Astrocyte of the cerebellum (primary cell): ENCODE data around the gene LPIN3.
"Not testable (repeated sequence)": the region's sequence is repeated elsewhere in the genome, so short reads cannot be mapped to it uniquely, and the experiment has no call there.

Experiments
- DNase-seq: peaks from one replicate; pipeline ENCODE4 v3.0.0-alpha.2; 2011; ENCODE audit warnings: low read depth
- H3K4me3 ChIP-seq: 2 replicates; pipeline ENCODE4 v1.5.1; 2011; ENCODE audit warnings: mild to moderate bottlenecking, low read depth, low read length, moderate library complexity
- CTCF ChIP-seq: IDR thresholded peaks from 2 replicates; pipeline ENCODE4 v1.5.1; 2012; ENCODE audit warnings: low read length, low read depth, moderate library complexity, mild to moderate bottlenecking; ENCODE audit errors: missing control alignments
- in situ Hi-C: cut with HindIII; loops from 2 replicates; pipeline ENCODE4 v1.10.0; 2017; ENCODE audit warnings: low sequenced_read_pairs

Gene LPIN3

DNA sequence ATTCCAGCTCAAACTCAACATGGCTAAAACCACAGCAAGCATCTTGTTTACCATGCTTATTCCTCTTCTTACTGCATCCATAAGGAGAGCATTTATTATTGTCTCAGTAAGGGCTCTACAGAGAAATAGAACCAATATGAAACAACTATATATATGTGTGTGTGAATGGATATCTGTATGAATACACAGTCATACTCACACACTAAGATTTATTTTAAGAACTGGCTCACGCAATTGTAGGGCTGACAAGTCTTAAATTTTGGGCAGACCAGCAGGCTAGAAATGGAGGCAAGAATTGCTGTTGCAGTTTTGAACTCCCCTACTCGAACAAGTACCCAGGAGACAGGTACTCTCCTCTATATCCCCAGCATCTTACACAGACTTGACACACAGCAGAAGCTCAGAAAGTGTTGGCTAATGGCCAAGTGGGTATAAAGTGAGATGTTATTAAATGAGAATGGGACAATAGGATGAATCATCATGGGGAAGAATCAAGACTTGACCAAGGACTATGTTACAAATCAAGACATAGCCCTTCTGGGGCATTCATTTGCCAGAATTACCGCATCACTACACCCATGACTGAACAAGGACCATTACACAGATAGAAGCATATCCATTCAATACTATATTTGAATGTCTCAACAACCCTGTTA lies 36.1 kb upstream of the LPIN3 start:
- DNase-seq = no peak
- no peak overlapping the region for H3K4me3 ChIP-seq
- in situ Hi-C loops = no loop called here
- no peak for TF ChIP-seq CTCF

DNA sequence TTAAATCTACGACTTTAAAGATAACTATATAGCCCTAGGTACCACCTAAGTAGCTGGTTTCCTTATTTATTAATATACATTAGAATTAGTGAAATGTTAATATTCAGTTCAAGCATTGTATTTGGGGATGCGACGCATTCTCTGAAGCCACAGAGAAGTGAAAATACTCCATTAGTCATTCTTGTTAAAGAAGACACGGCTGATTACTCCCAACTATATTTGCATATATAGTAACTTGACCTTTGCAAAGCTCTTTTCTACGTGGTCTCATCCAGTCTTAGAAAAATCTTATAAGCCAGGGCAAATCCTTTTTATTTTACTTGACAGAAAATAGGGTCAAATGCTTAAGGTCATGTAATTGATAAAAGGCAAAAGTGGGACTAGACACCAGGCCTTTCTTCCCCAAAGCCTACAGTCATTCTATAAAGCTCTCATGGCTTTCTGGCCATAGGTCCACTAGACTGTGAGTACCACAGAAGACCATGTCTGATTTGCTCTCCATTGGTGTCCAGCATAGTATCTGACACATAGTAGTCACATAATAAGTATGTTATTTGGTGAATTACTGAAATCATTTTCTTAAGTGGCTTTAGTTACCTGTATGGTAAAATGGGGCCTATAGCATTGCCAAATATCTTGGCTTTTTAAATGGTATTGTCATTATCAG lies 34.4 kb upstream of the LPIN3 start:
- DNase-seq = no peak
- H3K4me3 ChIP-seq = no peak overlapping the region
- in situ Hi-C loops = no loop called here
- TF ChIP-seq CTCF = no peak

DNA sequence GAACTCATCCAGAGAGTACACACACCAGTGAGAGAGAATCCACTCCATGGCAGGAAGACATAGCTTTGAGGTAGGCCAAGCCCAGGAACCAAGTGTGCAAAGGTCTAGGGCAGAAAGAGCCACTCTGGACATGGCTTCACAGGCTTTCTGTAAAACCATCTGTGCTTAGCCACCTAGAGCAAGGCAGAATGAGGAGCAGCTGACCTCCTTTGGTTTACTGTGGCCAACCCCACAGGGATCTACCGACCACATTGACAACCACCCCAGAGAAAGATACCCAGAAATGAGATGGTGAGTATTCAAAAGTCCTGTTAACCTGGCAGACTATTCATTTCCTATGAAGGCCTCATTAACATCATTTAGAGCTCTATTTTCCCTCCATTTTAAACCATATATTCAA lies 33.6 kb upstream of the LPIN3 start:
- DNase-seq = no peak
- in situ Hi-C loops = no loop called here
- H3K4me3 ChIP-seq = no peak overlapping the region
- no peak for TF ChIP-seq CTCF

- in situ Hi-C loops = no loop called here
- H3K4me3 ChIP-seq = no peak overlapping the region
- no peak for TF ChIP-seq CTCF
- DNase-seq = peak; percentile 83
Measured at GRCh38 chr20:41308290-41308711, 32.3 kb upstream of the LPIN3 start.

DNA sequence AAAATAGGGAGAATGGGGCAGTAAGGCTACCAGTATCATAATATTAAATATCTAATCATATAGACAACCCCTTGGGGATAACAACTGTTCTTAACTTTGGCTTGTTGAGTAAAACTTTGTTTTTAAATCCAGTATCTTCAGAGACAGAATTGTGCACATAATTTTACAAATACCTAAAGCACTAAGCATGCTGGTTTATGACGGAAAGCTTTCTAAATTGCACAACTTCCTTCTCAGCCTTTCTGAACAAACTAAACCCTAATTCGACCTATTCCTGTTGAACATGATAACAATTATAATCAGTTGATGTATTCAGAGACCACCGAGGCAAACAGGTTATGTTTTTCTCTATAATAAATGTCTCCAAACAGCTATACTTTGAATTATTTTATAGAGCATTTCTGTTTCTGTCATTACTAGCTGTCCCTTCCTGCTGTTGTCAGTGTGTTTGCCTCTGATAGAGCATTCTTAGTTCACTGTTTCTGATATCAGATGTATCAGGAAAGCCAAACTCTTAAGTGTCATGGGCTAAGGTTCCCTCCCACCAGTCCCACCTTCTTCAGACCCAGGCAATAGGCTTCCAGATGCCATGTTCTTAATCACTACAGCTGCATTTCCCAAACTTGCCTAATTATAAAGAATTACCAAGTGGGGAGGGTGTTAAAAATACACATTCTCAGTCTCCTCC lies 31.8 kb upstream of the LPIN3 start:
- no peak overlapping the region for H3K4me3 ChIP-seq
- no peak for DNase-seq
- TF ChIP-seq CTCF = no peak
- in situ Hi-C loops = no loop called here

GRCh38 chr20:41309817-41310216 lies 30.8 kb upstream of the LPIN3 start:
- in situ Hi-C loops = loop anchor here (5.0 kb wide), 1 partner anchor 58 kb away; no protein-coding TSS in a partner anchor
- DNase-seq = no peak
- H3K4me3 ChIP-seq = no peak overlapping the region
- TF ChIP-seq CTCF = no peak

GRCh38 chr20:41312009-41312408 lies 28.6 kb upstream of the LPIN3 start:
- H3K4me3 ChIP-seq, DNase-seq: not testable (repeated sequence)
- in situ Hi-C loops = loop anchor here (5.0 kb wide), 1 partner anchor 60 kb away; no protein-coding TSS in a partner anchor
